ENCODE measurements around the gene ADGRB2.

Gene ADGRB2

DNA sequence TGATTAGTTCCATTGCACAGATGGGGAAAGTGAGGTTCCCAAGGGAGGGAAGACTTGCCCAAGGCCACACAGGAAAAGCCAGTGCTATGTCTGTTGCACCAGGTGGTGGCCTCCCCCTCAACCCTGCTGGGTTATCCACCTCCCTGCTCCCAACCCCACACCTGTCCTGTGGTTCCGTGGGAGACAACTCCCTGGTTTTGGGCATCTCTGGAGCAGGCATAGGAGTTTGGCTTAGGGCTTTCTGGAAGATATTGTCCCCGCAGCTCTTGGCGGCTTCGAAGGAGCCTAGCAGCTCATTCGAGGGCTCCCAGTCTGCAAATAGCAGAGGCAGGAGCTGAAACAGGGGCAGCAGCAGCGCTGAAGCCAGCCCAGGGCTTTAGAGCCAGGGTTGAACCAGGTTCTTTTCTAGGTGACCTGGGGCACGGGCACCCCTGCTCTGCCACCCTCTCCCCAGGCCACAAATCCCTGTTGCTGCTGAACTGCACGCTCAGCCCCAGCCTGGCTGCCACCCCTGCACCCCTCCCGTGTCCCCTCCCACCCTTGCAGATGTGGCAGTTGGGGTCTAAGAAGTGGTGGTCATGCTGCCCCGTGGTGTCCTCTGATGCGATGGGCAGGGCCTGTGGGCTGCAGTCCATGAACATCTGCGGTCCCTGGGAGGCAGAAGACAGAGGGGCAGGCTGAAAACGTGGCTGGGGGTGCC lies 29.6 kb upstream of the ADGRB2 start:
- Histone ChIP-seq H3K4me3 (ENCODE audit: insufficient read length, low read depth) (no peak overlapping the region), H3K27me3 (ENCODE audit: insufficient read depth, insufficient read length) (no peaks in the 10 kb centered on the region), H3K36me3 (ENCODE audit: insufficient read depth, insufficient read length, low read length) (peaks cover 4% of the 10 kb centered on the region), H3K4me1 (ENCODE audit: insufficient read depth, insufficient read length) (peaks cover 34% of the 10 kb centered on the region), H3K9me3 (ENCODE audit: insufficient read depth, low read length) (no peaks in the 10 kb centered on the region), H3K9ac (ENCODE audit: insufficient read length, low read depth) (no peak overlapping the region)
- TF ChIP-seq YY1 (IDR thresholded peaks at IDR 0.05; ENCODE audit: insufficient read depth, insufficient read length) (no peak), SUZ12 (IDR thresholded peaks at IDR 0.05; ENCODE audit: extremely low read depth, insufficient read depth, insufficient read length) (no peak), ZNF274 (IDR thresholded peaks at IDR 0.05; ENCODE audit: low read depth, low read length) (no peak)
- DNase-seq (ENCODE audit: low read depth, low spot score): no peak

DNA sequence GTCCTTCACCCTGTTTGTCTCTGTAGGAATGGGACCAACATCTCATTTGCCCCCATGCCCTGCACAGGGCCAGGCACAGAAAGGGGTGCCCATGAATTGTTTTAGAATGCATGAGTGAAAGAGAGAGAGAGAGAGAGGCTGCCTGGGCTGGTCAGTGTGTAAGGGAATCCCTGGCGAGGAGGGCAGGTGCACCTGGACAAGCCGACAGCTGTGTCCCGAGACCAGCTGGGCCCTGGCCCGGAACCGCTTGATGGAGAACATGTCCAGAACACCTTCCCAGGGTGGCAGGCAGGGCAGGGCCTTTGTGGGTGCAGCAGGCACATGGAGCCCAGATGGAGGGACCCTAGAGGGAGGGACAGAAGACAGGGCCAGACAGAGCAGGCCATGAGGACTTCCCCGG lies 28.9 kb upstream of the ADGRB2 start:
- Histone ChIP-seq H3K9ac (ENCODE audit: insufficient read length, low read depth) (no peak overlapping the region), H3K4me3 (ENCODE audit: insufficient read length, low read depth) (no peak overlapping the region), H3K36me3 (ENCODE audit: insufficient read depth, insufficient read length, low read length) (peaks cover 4% of the 10 kb centered on the region), H3K27me3 (ENCODE audit: insufficient read depth, insufficient read length) (no peaks in the 10 kb centered on the region), H3K9me3 (ENCODE audit: insufficient read depth, low read length) (no peaks in the 10 kb centered on the region), H3K4me1 (ENCODE audit: insufficient read depth, insufficient read length) (peaks cover 28% of the 10 kb centered on the region)
- TF ChIP-seq YY1 (IDR thresholded peaks at IDR 0.05; ENCODE audit: insufficient read depth, insufficient read length) (no peak), ZNF274 (IDR thresholded peaks at IDR 0.05; ENCODE audit: low read depth, low read length) (no peak), SUZ12 (IDR thresholded peaks at IDR 0.05; ENCODE audit: extremely low read depth, insufficient read depth, insufficient read length) (no peak)
- DNase-seq (ENCODE audit: low read depth, low spot score): no peak

DNA sequence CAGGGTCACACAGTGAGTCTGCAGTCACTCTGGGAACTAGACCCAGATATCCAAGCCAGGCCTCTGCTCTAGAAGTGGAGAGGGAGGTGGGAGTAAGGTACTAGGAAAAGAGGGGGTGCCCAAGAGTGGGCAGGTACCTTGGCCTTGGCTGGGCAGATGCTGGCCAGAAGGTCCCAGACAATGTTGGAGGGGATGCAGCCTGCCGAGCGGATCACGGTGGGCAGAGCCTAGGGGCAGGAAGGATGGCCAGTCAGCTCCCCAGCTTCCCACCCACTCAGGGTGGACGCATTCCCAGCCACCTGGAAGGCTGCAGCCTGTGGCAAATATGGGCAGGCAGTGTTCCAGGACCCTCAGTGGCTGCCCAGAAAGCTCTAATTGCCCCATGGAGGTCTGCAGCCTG lies 28.4 kb upstream of the ADGRB2 start:
- H3K27me3 ChIP-seq (ENCODE audit: insufficient read depth, insufficient read length): no peaks in the 10 kb centered on the region
- DNase-seq (ENCODE audit: low read depth, low spot score): no peak
- no peak overlapping the region for H3K4me3 ChIP-seq (ENCODE audit: insufficient read length, low read depth)
- H3K4me1 ChIP-seq (ENCODE audit: insufficient read depth, insufficient read length): peaks cover 25% of the 10 kb centered on the region
- H3K9ac ChIP-seq (ENCODE audit: insufficient read length, low read depth): no peak overlapping the region
- H3K36me3 ChIP-seq (ENCODE audit: insufficient read depth, insufficient read length, low read length): peaks cover 4% of the 10 kb centered on the region
- TF ChIP-seq ZNF274 (IDR thresholded peaks at IDR 0.05; ENCODE audit: low read depth, low read length): no peak
- no peak for TF ChIP-seq YY1 (IDR thresholded peaks at IDR 0.05; ENCODE audit: insufficient read depth, insufficient read length)
- TF ChIP-seq SUZ12 (IDR thresholded peaks at IDR 0.05; ENCODE audit: extremely low read depth, insufficient read depth, insufficient read length): no peak
- H3K9me3 ChIP-seq (ENCODE audit: insufficient read depth, low read length): no peaks in the 10 kb centered on the region

DNA sequence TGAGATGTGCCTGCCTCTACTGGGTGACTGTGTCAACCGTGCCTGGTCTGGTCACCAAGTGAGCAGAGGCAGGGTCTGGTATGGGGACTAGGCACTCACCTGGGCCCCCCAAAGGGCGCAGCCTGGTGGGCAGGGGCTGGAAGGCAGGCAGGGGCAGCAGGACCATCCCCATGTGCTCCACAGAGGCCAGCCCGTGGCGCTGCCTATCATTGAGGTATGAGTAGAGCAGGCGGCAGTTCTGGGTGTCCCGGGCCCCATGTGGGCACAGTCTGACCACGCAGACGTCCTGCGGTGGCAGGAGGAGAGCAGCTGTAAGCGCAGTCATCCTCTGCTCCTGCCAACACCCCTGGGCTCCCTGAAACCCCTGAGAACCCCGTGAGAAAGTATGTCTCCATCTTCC lies 28.0 kb upstream of the ADGRB2 start:
- H3K36me3 ChIP-seq (ENCODE audit: insufficient read depth, insufficient read length, low read length): peaks cover 4% of the 10 kb centered on the region
- peaks cover 22% of the 10 kb centered on the region for H3K4me1 ChIP-seq (ENCODE audit: insufficient read depth, insufficient read length)
- no peaks in the 10 kb centered on the region for H3K9me3 ChIP-seq (ENCODE audit: insufficient read depth, low read length)
- no peak for TF ChIP-seq YY1 (IDR thresholded peaks at IDR 0.05; ENCODE audit: insufficient read depth, insufficient read length)
- TF ChIP-seq SUZ12 (IDR thresholded peaks at IDR 0.05; ENCODE audit: extremely low read depth, insufficient read depth, insufficient read length): no peak
- no peak for TF ChIP-seq ZNF274 (IDR thresholded peaks at IDR 0.05; ENCODE audit: low read depth, low read length)
- DNase-seq (ENCODE audit: low read depth, low spot score): no peak
- H3K4me3 ChIP-seq (ENCODE audit: insufficient read length, low read depth): no peak overlapping the region
- H3K9ac ChIP-seq (ENCODE audit: insufficient read length, low read depth): no peak overlapping the region
- no peaks in the 10 kb centered on the region for H3K27me3 ChIP-seq (ENCODE audit: insufficient read depth, insufficient read length)

DNA sequence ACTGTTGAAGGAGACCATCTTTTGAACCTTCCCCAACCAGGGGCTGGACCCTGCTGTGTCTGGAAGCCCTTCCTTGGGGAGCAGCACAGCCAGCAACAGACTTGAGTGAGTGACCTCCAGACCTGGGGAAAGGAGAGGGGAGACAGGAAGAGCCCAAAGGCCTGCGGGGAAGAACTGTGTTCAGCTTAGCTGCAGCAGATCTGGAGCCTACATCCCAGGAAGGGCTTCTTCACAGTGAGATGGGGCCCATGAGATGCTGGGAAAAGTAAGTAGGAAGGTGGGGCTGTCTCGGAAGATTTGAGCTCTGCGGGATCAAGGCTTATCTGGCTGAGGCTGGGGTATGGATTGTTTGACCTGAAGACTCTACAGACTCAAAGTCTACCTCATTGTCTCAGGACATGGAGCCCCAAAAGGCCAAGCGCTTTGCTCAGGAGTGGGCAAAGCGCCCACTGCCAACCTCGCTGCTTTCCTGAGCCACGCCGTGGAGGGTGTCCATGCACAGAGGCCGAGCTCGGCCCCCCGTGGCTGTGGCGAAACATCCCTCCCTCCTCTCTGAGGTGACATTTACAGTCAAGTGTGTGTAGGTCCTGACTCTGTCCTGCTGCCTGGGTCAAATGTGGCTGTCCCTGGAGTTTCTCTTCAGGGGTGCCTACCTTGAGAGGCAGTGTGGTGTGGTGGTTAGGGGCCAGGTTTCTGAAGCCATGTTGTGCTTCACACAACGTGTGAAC lies 27.2 kb upstream of the ADGRB2 start:
- Histone ChIP-seq H3K9me3 (ENCODE audit: insufficient read depth, low read length) (no peaks in the 10 kb centered on the region), H3K4me3 (ENCODE audit: insufficient read length, low read depth) (no peak overlapping the region), H3K4me1 (ENCODE audit: insufficient read depth, insufficient read length) (peaks cover 20% of the 10 kb centered on the region), H3K27me3 (ENCODE audit: insufficient read depth, insufficient read length) (no peaks in the 10 kb centered on the region), H3K9ac (ENCODE audit: insufficient read length, low read depth) (no peak overlapping the region), H3K36me3 (ENCODE audit: insufficient read depth, insufficient read length, low read length) (peaks cover 2% of the 10 kb centered on the region)
- TF ChIP-seq ZNF274 (IDR thresholded peaks at IDR 0.05; ENCODE audit: low read depth, low read length) (no peak), SUZ12 (IDR thresholded peaks at IDR 0.05; ENCODE audit: extremely low read depth, insufficient read depth, insufficient read length) (no peak), YY1 (IDR thresholded peaks at IDR 0.05; ENCODE audit: insufficient read depth, insufficient read length) (no peak)
- DNase-seq (ENCODE audit: low read depth, low spot score): no peak

DNA sequence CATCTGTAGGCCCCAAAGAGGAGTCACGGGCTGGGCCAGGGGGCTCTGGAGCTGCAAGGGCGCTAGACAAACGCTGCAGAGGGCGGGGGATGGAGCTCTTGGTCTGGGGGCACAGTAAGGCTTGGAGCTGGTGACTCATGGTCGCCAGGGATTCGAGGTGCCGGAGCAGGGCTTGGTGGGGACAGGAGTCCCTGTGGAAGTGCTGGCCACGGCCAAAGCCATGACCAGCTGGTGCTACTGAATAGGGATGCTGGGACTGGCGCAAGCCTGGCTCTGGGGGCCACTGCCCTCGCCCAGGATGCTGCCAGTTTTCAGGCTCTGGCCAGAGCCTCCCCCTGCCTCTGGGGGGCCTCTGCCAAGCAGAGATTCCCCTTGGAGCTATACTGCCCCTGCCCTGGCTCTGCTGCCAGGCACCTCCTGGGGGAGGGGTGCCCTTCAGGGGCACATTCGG lies 26.5 kb upstream of the ADGRB2 start:
- Histone ChIP-seq H3K9ac (ENCODE audit: insufficient read length, low read depth) (no peak overlapping the region), H3K9me3 (ENCODE audit: insufficient read depth, low read length) (no peaks in the 10 kb centered on the region), H3K27me3 (ENCODE audit: insufficient read depth, insufficient read length) (no peaks in the 10 kb centered on the region), H3K36me3 (ENCODE audit: insufficient read depth, insufficient read length, low read length) (no peaks in the 10 kb centered on the region), H3K4me3 (ENCODE audit: insufficient read length, low read depth) (no peak overlapping the region), H3K4me1 (ENCODE audit: insufficient read depth, insufficient read length) (peaks cover 16% of the 10 kb centered on the region)
- no peak for DNase-seq (ENCODE audit: low read depth, low spot score)
- TF ChIP-seq YY1 (IDR thresholded peaks at IDR 0.05; ENCODE audit: insufficient read depth, insufficient read length): no peak
- no peak for TF ChIP-seq ZNF274 (IDR thresholded peaks at IDR 0.05; ENCODE audit: low read depth, low read length)
- TF ChIP-seq SUZ12 (IDR thresholded peaks at IDR 0.05; ENCODE audit: extremely low read depth, insufficient read depth, insufficient read length): no peak

DNA sequence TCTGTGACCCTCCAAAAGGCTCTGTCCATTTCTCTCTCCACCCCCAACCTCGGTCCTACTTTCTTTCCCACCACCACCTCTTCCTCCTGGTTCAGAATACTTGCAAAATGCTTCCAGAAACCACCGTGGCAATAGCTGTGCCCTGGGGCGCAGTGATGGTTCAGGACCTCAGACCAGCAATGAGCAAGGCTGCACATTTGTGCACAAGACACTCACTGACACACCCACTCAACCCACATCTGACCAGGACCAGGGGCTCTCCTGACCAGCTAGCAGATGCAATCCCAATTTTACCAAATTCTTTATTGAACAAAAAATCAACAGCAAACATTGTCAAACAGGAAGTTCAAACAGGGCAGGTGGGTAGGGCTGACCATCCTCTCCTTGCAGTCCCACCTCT lies 26.0 kb upstream of the ADGRB2 start:
- no peak for DNase-seq (ENCODE audit: low read depth, low spot score)
- no peak overlapping the region for H3K9ac ChIP-seq (ENCODE audit: insufficient read length, low read depth)
- TF ChIP-seq ZNF274 (IDR thresholded peaks at IDR 0.05; ENCODE audit: low read depth, low read length) (no peak), YY1 (IDR thresholded peaks at IDR 0.05; ENCODE audit: insufficient read depth, insufficient read length) (no peak), SUZ12 (IDR thresholded peaks at IDR 0.05; ENCODE audit: extremely low read depth, insufficient read depth, insufficient read length) (no peak)
- H3K9me3 ChIP-seq (ENCODE audit: insufficient read depth, low read length): no peaks in the 10 kb centered on the region
- peaks cover 16% of the 10 kb centered on the region for H3K4me1 ChIP-seq (ENCODE audit: insufficient read depth, insufficient read length)
- H3K36me3 ChIP-seq (ENCODE audit: insufficient read depth, insufficient read length, low read length): no peaks in the 10 kb centered on the region
- no peaks in the 10 kb centered on the region for H3K27me3 ChIP-seq (ENCODE audit: insufficient read depth, insufficient read length)
- H3K4me3 ChIP-seq (ENCODE audit: insufficient read length, low read depth): no peak overlapping the region
